GM23338 (cell line): ENCODE data around the gene ODAD4.

Source experiments
- TF ChIP-seq, protein P1 (sequence below), 2 experiments: fragments of 200-600 bp in 1 of 2; sonication (generic) in 1 of 2; conservative IDR thresholded peaks; 2 replicates each; pipeline versions ENCODE4 v1.5.1 to v1.6.1; 2016 to 2017; ENCODE audit warnings: antibody characterized with exemption in 2 of 2, low read depth in 2 of 2, mild to moderate bottlenecking in 2 of 2, moderate library complexity in 1 of 2
- TF ChIP-seq, protein P2 (sequence below): IDR thresholded peaks from one replicate; pipeline ENCODE4 v1.6.1; 2018; ENCODE audit warnings: antibody characterized with exemption; ENCODE audit not compliant: unreplicated experiment

DNA sequence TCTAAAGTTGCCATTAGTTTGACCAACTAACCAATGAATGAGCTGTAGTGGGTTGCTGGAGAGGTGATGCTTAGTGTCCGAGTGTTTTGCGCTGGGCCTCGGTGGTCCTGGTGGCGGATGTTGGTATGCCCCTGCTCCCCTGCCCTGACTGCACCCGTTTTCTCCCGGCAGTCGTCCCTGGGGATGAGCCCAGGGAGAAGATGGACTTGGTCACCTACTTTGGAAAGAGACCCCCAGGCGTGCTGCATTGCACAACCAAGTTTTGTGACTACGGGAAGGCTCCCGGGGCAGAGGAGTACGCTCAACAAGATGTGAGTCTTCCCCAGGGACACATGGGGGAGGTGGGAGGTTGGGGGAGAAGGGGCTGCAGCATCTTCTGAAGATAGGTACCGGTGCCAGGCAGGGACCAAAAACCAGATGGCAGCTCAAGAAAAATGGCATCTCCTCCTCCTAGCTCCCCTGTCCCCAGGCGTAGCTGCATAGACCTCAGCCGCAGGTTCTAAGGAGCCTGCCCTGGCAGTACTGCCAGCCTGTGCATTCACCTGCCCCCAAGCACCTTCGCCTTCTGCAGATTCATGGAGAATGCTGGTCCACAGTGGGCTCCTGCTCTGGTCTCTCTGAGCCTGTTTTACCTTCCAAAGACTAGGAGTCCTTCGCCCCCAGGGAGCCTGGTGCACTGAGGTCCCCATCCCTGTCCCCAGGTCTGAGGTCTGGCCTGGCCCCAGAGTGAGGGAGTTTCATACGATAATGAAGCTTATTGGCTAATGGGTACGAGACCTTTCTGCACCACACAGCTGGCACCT is 41.5 kb downstream of the ODAD4 start:
- TF ChIP-seq, protein P1, sequence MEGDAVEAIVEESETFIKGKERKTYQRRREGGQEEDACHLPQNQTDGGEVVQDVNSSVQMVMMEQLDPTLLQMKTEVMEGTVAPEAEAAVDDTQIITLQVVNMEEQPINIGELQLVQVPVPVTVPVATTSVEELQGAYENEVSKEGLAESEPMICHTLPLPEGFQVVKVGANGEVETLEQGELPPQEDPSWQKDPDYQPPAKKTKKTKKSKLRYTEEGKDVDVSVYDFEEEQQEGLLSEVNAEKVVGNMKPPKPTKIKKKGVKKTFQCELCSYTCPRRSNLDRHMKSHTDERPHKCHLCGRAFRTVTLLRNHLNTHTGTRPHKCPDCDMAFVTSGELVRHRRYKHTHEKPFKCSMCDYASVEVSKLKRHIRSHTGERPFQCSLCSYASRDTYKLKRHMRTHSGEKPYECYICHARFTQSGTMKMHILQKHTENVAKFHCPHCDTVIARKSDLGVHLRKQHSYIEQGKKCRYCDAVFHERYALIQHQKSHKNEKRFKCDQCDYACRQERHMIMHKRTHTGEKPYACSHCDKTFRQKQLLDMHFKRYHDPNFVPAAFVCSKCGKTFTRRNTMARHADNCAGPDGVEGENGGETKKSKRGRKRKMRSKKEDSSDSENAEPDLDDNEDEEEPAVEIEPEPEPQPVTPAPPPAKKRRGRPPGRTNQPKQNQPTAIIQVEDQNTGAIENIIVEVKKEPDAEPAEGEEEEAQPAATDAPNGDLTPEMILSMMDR (conservative IDR thresholded peaks at IDR 0.05; ENCODE audit: low read depth in 2 of 2) = no peak
- TF ChIP-seq, protein P2, sequence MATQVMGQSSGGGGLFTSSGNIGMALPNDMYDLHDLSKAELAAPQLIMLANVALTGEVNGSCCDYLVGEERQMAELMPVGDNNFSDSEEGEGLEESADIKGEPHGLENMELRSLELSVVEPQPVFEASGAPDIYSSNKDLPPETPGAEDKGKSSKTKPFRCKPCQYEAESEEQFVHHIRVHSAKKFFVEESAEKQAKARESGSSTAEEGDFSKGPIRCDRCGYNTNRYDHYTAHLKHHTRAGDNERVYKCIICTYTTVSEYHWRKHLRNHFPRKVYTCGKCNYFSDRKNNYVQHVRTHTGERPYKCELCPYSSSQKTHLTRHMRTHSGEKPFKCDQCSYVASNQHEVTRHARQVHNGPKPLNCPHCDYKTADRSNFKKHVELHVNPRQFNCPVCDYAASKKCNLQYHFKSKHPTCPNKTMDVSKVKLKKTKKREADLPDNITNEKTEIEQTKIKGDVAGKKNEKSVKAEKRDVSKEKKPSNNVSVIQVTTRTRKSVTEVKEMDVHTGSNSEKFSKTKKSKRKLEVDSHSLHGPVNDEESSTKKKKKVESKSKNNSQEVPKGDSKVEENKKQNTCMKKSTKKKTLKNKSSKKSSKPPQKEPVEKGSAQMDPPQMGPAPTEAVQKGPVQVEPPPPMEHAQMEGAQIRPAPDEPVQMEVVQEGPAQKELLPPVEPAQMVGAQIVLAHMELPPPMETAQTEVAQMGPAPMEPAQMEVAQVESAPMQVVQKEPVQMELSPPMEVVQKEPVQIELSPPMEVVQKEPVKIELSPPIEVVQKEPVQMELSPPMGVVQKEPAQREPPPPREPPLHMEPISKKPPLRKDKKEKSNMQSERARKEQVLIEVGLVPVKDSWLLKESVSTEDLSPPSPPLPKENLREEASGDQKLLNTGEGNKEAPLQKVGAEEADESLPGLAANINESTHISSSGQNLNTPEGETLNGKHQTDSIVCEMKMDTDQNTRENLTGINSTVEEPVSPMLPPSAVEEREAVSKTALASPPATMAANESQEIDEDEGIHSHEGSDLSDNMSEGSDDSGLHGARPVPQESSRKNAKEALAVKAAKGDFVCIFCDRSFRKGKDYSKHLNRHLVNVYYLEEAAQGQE = no peak
